Endothelial cell (in vitro differentiated cells): Measurements from ENCODE around the gene ZNF107. TPM values are rescaled to one million over a fixed set of nuclear protein-coding genes. Genes with fewer than 3 reads are reported as not detected.

Experiments
- DNase-seq: peaks from one replicate; pipeline ENCODE4 v3.0.0; 2021; ENCODE audit warnings: low spot score
- H3K27ac Mint-ChIP-seq: one replicate; pipeline ENCODE4 v1.8.0; 2021; ENCODE audit warnings: mixed read lengths, inconsistent platforms; ENCODE audit not compliant: unreplicated experiment
- H3K27me3 Mint-ChIP-seq: one replicate; pipeline ENCODE4 v1.8.0; 2021; ENCODE audit warnings: mild to moderate bottlenecking, moderate library complexity, mixed read lengths, inconsistent platforms; ENCODE audit not compliant: unreplicated experiment
- H3K36me3 Mint-ChIP-seq: one replicate; pipeline ENCODE4 v1.8.0; 2021; ENCODE audit warnings: mild to moderate bottlenecking, low read depth, mixed read lengths, inconsistent platforms; ENCODE audit not compliant: unreplicated experiment
- H3K4me1 Mint-ChIP-seq: one replicate; pipeline ENCODE4 v1.8.0; 2021; ENCODE audit warnings: mild to moderate bottlenecking, mixed read lengths, inconsistent platforms; ENCODE audit not compliant: unreplicated experiment
- H3K4me3 Mint-ChIP-seq: one replicate; pipeline ENCODE4 v1.8.0; 2021; ENCODE audit warnings: mild to moderate bottlenecking, mixed read lengths, inconsistent platforms; ENCODE audit not compliant: unreplicated experiment
- H3K9me3 Mint-ChIP-seq: one replicate; pipeline ENCODE4 v1.8.0; 2021; ENCODE audit warnings: mixed read lengths, inconsistent platforms; ENCODE audit not compliant: unreplicated experiment
- CTCF ChIP-seq: fragments of 200-600 bp; sonication (generic); IDR thresholded peaks from one replicate; pipeline ENCODE4 v1.5.0; 2021; ENCODE audit warnings: antibody characterized with exemption; ENCODE audit not compliant: unreplicated experiment
- total RNA-seq: library from RNA; stranded (reverse); fragmentation: NEBNext Ultra II Directional; extraction: Animal tissue kit (Norgen Biotek cat#: 25700); gene quantifications from one replicate; pipeline ENCODE4 v1.2.1, GENCODE V29; 2021; ENCODE audit not compliant: unreplicated experiment

The ZNF107 gene
- total RNA-seq, 1 donor from 2014 or later: 10.4 TPM

DNA sequence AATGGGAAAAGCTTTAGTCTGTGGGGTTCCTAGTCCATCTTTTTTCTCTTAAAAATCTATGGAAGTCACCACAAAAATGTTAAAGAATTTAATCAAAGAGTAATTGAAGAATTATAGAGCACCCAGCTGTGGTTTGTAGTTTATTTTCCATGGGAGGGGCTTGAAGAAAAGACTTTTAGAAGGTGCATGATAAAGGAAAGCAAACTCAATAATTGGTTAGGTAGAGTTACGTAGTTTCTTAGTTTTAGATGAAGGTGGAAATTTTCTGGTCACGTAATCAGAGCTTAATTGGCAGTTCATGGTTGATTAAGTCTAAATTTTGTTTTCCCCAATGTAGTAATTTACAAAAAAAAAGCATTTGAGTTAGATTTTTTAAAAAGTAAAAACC is 724 bp downstream of the ZNF107 start:
- no peak for TF ChIP-seq CTCF

DNA sequence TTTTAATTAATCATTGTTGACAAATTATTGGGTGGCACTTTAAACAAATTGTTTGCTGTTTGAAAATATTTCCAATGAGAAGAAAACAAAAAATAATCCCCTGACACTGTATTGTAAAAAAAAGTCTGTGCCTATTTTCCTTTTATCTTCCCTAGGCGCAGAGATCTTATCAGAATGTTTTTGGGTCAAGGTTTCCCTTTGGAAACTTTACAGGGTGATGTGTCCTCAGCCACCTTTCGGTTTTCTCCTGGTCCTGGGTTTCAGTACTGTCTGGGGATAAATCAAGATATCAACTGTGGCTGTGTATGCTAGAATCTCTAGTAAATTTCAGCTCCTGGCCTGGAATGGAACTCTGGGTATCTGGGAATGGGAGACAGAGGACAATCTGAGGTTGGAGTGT is 1.4 kb downstream of the ZNF107 start:
- H3K27ac Mint-ChIP-seq: no peak overlapping the region
- peaks cover 6% of the 10 kb centered on the region for H3K36me3 Mint-ChIP-seq
- DNase-seq: no peak

More for the DNA sequence above, 724 bp downstream of the ZNF107 start:
- peak overlapping the region; percentile 97 for H3K27ac Mint-ChIP-seq
- peak overlapping the region; percentile 95 for H3K4me3 Mint-ChIP-seq
- no peaks in the 10 kb centered on the region for H3K9me3 Mint-ChIP-seq
- no peak for DNase-seq
- H3K27me3 Mint-ChIP-seq: no peaks in the 10 kb centered on the region
- peaks cover 13% of the 10 kb centered on the region for H3K4me1 Mint-ChIP-seq
- peaks cover 6% of the 10 kb centered on the region for H3K36me3 Mint-ChIP-seq

GRCh38 chr7:64672414-64672813 is 6.5 kb downstream of the ZNF107 start:
- DNase-seq: no peak
- Mint-ChIP-seq H3K36me3 (peaks cover 6% of the 10 kb centered on the region), H3K4me1 (peaks cover 8% of the 10 kb centered on the region), H3K9me3 (no peaks in the 10 kb centered on the region), H3K27me3 (peaks cover 5% of the 10 kb centered on the region), H3K27ac (no peak overlapping the region), H3K4me3 (no peak overlapping the region)
- no peak for TF ChIP-seq CTCF

More for the DNA sequence above, 1.4 kb downstream of the ZNF107 start:
- Mint-ChIP-seq H3K4me3 (peak overlapping the region; percentile 95), H3K9me3 (no peaks in the 10 kb centered on the region), H3K4me1 (peaks cover 13% of the 10 kb centered on the region), H3K27me3 (peaks cover 2% of the 10 kb centered on the region)
- no peak for TF ChIP-seq CTCF

GRCh38 chr7:64685091-64685490 is 19.2 kb downstream of the ZNF107 start:
- H3K4me3 Mint-ChIP-seq: peak overlapping the region; percentile 9
- H3K27me3 Mint-ChIP-seq: peaks cover 3% of the 10 kb centered on the region
- no peak for TF ChIP-seq CTCF
- H3K36me3 Mint-ChIP-seq: peaks cover 24% of the 10 kb centered on the region
- H3K4me1 Mint-ChIP-seq: no peaks in the 10 kb centered on the region
- H3K9me3 Mint-ChIP-seq: no peaks in the 10 kb centered on the region
- H3K27ac Mint-ChIP-seq: no peak overlapping the region
- DNase-seq: no peak

GRCh38 chr7:64685741-64686140 is 19.8 kb downstream of the ZNF107 start:
- Mint-ChIP-seq H3K4me1 (no peaks in the 10 kb centered on the region), H3K27me3 (peaks cover 3% of the 10 kb centered on the region), H3K27ac (no peak overlapping the region), H3K9me3 (no peaks in the 10 kb centered on the region), H3K4me3 (peak overlapping the region; percentile 9), H3K36me3 (peaks cover 24% of the 10 kb centered on the region)
- no peak for DNase-seq
- no peak for TF ChIP-seq CTCF
